ENCODE data around the gene ABCA8.
"Not testable (repeated sequence)": the region's sequence is repeated elsewhere in the genome, so short reads cannot be mapped to it uniquely, and the experiment has no call there.

The ABCA8 gene, protein sequence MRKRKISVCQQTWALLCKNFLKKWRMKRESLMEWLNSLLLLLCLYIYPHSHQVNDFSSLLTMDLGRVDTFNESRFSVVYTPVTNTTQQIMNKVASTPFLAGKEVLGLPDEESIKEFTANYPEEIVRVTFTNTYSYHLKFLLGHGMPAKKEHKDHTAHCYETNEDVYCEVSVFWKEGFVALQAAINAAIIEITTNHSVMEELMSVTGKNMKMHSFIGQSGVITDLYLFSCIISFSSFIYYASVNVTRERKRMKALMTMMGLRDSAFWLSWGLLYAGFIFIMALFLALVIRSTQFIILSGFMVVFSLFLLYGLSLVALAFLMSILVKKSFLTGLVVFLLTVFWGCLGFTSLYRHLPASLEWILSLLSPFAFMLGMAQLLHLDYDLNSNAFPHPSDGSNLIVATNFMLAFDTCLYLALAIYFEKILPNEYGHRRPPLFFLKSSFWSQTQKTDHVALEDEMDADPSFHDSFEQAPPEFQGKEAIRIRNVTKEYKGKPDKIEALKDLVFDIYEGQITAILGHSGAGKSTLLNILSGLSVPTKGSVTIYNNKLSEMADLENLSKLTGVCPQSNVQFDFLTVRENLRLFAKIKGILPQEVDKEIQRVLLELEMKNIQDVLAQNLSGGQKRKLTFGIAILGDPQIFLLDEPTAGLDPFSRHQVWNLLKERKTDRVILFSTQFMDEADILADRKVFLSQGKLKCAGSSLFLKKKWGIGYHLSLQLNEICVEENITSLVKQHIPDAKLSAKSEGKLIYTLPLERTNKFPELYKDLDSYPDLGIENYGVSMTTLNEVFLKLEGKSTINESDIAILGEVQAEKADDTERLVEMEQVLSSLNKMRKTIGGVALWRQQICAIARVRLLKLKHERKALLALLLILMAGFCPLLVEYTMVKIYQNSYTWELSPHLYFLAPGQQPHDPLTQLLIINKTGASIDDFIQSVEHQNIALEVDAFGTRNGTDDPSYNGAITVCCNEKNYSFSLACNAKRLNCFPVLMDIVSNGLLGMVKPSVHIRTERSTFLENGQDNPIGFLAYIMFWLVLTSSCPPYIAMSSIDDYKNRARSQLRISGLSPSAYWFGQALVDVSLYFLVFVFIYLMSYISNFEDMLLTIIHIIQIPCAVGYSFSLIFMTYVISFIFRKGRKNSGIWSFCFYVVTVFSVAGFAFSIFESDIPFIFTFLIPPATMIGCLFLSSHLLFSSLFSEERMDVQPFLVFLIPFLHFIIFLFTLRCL (N-terminal part only)

DNA sequence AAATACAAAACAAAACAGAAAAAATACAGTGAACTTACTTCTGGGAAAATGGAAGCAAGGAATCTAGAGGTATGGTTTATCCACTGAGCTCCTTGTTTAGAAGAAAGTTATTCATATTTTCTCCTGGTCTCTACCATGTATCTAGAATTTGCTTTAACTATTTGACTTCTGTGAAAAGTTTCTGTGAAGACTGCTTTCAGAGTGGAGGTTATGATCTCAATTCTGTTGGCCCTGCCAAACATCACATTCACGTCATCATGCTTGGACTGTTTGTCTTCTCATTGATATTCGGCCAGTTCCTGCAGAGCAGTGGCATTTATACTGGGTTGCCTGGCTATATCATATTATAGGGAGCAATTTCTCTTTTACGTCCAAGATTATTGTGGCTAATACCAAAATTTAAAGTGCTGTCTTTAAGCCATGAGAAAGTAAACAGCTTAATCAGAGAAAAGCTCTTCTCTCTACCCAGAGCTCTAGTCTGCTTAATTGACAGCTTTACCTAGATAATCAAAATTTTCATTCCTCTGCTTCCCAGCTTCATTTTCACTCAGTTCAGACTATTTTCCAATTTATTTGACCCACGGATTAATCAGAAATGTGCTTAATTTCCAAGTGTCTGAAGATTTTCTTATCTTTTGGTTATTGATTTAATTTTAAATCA lies at the start of gene ABCA8:
Gene ABCA8 (minus strand): TSS at position 212 of the 661 bp plus-strand sequence. CDS start 13,358 bp downstream, outside the sequence.
- DNase-seq (ENCODE audit: low read depth), result peak; percentile 90
- H3K4me3 ChIP-seq (ENCODE audit: low read depth, low read length), result peak within 1 kb of the TSS; percentile 40
- in situ Hi-C loops (cut with HindIII; ENCODE audit: low sequenced_read_pairs), result no loop called here
- TF ChIP-seq, protein P1, sequence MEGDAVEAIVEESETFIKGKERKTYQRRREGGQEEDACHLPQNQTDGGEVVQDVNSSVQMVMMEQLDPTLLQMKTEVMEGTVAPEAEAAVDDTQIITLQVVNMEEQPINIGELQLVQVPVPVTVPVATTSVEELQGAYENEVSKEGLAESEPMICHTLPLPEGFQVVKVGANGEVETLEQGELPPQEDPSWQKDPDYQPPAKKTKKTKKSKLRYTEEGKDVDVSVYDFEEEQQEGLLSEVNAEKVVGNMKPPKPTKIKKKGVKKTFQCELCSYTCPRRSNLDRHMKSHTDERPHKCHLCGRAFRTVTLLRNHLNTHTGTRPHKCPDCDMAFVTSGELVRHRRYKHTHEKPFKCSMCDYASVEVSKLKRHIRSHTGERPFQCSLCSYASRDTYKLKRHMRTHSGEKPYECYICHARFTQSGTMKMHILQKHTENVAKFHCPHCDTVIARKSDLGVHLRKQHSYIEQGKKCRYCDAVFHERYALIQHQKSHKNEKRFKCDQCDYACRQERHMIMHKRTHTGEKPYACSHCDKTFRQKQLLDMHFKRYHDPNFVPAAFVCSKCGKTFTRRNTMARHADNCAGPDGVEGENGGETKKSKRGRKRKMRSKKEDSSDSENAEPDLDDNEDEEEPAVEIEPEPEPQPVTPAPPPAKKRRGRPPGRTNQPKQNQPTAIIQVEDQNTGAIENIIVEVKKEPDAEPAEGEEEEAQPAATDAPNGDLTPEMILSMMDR (IDR thresholded peaks at IDR 0.05; ENCODE audit: low read depth, low read length, missing control alignments), result no peak

DNA sequence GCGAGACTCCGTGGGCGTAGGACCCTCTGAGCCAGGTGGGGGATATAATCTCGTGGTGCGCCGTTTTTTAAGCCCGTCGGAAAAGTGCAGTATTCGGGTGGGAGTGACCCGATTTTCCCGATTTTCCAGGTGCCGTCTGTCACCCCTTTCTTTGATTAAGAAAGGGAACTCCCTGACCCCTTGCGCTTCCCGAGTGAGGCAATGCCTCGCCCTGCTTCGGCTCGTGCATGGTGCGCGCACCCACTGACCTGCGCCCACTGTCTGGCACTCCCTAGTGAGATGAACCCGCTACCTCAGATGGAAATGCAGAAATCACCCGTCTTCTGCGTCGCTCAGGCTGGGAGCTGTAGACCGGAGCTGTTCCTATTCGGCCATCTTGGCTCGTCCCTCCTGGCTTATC lies 49.6 kb upstream of the ABCA8 start:
- in situ Hi-C loops (cut with HindIII; ENCODE audit: low sequenced_read_pairs); H3K4me3 ChIP-seq (ENCODE audit: low read depth, low read length); DNase-seq (ENCODE audit: low read depth): not testable (repeated sequence)

DNA sequence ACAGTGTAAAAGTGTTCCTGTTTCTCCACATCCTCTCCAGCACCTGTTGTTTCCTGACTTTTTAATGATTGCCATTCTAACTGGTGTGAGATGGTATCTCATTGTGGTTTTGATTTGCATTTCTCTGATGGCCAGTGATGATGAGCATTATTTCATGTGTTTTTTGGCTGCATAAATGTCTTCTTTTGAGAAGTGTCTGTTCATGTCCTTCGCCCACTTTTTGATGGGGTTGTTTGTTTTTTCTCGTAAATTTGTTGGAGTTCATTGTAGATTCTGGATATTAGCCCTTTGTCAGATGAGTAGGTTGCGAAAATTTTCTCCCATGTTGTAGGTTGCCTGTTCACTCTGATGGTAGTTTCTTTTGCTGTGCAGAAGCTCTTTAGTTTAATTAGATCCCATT lies 44.6 kb upstream of the ABCA8 start:
- DNase-seq (ENCODE audit: low read depth); in situ Hi-C loops (cut with HindIII; ENCODE audit: low sequenced_read_pairs); H3K4me3 ChIP-seq (ENCODE audit: low read depth, low read length): not testable (repeated sequence)

- H3K4me3 ChIP-seq (ENCODE audit: low read depth, low read length), result no peak overlapping the region
- DNase-seq (ENCODE audit: low read depth), result no peak
- TF ChIP-seq, protein P1 (IDR thresholded peaks at IDR 0.05; ENCODE audit: low read depth, low read length, missing control alignments), result no peak
- in situ Hi-C loops (cut with HindIII; ENCODE audit: low sequenced_read_pairs), result loop anchor here (5.0 kb wide), 1 partner anchor 51 kb away; no protein-coding TSS in a partner anchor
These were observed 37.9 kb upstream of the ABCA8 start for GRCh38 chr17:68993112-68993511.

GRCh38 chr17:68987966-68988365 lies 32.8 kb upstream of the ABCA8 start:
- TF ChIP-seq, protein P1 (IDR thresholded peaks at IDR 0.05; ENCODE audit: low read depth, low read length, missing control alignments), result no peak
- no peak for DNase-seq (ENCODE audit: low read depth)
- no peak overlapping the region for H3K4me3 ChIP-seq (ENCODE audit: low read depth, low read length)
- in situ Hi-C loops (cut with HindIII; ENCODE audit: low sequenced_read_pairs), result no loop called here

DNA sequence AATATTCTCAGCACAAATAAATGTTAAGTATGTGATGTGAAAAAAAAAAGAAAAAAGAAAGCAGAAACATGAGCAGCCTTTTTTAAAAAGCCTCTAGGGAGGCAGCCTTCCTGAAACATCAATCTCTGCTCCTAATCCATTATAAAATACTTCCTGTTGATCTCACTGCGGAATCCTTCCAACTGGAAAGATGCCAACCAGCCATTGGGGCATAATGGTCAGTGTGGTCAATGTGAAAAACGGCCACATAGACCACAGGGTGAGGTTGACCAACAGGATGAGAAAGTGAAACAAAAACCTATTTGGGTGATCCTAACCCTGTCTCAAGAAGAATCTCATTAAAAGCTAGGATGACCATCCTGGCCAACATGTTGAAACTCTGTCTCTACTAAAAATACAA lies 26.1 kb upstream of the ABCA8 start:
- peak; percentile 75 for DNase-seq (ENCODE audit: low read depth)
- H3K4me3 ChIP-seq (ENCODE audit: low read depth, low read length), result no peak overlapping the region
- in situ Hi-C loops (cut with HindIII; ENCODE audit: low sequenced_read_pairs), result no loop called here
- TF ChIP-seq, protein P1 (IDR thresholded peaks at IDR 0.05; ENCODE audit: low read depth, low read length, missing control alignments), result no peak
